OCI-LY1 (cell line): Measurements from ENCODE around the gene HCN4.

ENCODE experiments used
- H2AFZ ChIP-seq: fragments of 200-600 bp; sonication (generic), shearing (Covaris generic); 2 replicates; pipeline ENCODE4 v1.6.0; 2014; ENCODE audit warnings: antibody characterized with exemption, mild to moderate bottlenecking, low read length
- H3F3A ChIP-seq: fragments of 200-600 bp; sonication (generic), shearing (Covaris generic); 2 replicates; pipeline ENCODE4 v1.6.0; 2014; ENCODE audit warnings: mild to moderate bottlenecking, antibody characterized with exemption, low read length, moderate library complexity; ENCODE audit not compliant: insufficient read depth
- H3K27ac ChIP-seq: fragments of 200-600 bp; sonication (generic); 2 replicates; pipeline ENCODE4 v1.5.1; 2014; ENCODE audit warnings: low read length, mixed run types, mild to moderate bottlenecking, low read depth; ENCODE audit not compliant: poor library complexity, severe bottlenecking
- H3K27me3 ChIP-seq: fragments of 200-600 bp; sonication (generic); 2 replicates; pipeline ENCODE4 v1.6.0; 2014; ENCODE audit warnings: antibody characterized with exemption, mild to moderate bottlenecking, low read length, moderate library complexity; ENCODE audit not compliant: insufficient read depth
- H3K36me3 ChIP-seq: fragments of 200-600 bp; sonication (generic); 2 replicates; pipeline ENCODE4 v1.6.1; 2014; ENCODE audit warnings: mild to moderate bottlenecking, antibody characterized with exemption, low read length, moderate library complexity, mixed read lengths; ENCODE audit not compliant: insufficient read depth
- H3K4me1 ChIP-seq: fragments of 200-600 bp; sonication (generic); 2 replicates; pipeline ENCODE4 v1.5.1; 2014; ENCODE audit warnings: mild to moderate bottlenecking, low read length, moderate library complexity; ENCODE audit not compliant: insufficient read depth, severe bottlenecking
- H3K4me2 ChIP-seq: fragments of 200-600 bp; sonication (generic), shearing (Covaris generic); 2 replicates; pipeline ENCODE4 v1.6.1; 2014; ENCODE audit warnings: low read length
- H3K4me3 ChIP-seq: fragments of 200-600 bp; sonication (generic); 2 replicates; pipeline ENCODE4 v1.5.1; 2014; ENCODE audit warnings: low read length, low read depth, mild to moderate bottlenecking, mixed read lengths; ENCODE audit not compliant: poor library complexity, severe bottlenecking
- H3K79me2 ChIP-seq: fragments of 200-600 bp; shearing (Covaris generic); 2 replicates; pipeline ENCODE4 v1.6.1; 2016; ENCODE audit warnings: mixed run types, low read length, mixed read lengths; ENCODE audit not compliant: insufficient read depth
- H3K9ac ChIP-seq: fragments of 200-600 bp; sonication (generic), shearing (Covaris generic); 2 replicates; pipeline ENCODE4 v1.6.1; 2014; ENCODE audit warnings: mild to moderate bottlenecking, low read length, mixed read lengths
- H3K9me2 ChIP-seq: fragments of 200-600 bp; sonication (generic), shearing (Covaris generic); 2 replicates; pipeline ENCODE4 v1.6.1; 2014; ENCODE audit warnings: low read depth, mild to moderate bottlenecking, low read length, mixed read lengths
- H3K9me3 ChIP-seq: fragments of 200-600 bp; shearing (Covaris generic); 2 replicates; pipeline ENCODE4 v1.6.1; 2014; ENCODE audit warnings: low read length, mixed read lengths
- H4K20me1 ChIP-seq: fragments of 200-600 bp; sonication (generic), shearing (Covaris generic); 2 replicates; pipeline ENCODE4 v1.6.0; 2016; ENCODE audit warnings: mild to moderate bottlenecking, low read length; ENCODE audit not compliant: insufficient read depth
- CTCF ChIP-seq: fragments of 200-600 bp; sonication (generic), shearing (Covaris generic); IDR thresholded peaks from 2 replicates; pipeline ENCODE4 v1.5.1; 2017; ENCODE audit warnings: mild to moderate bottlenecking, antibody characterized with exemption, low read length, moderate library complexity, mixed read lengths
- EZH2 ChIP-seq: fragments of 200-600 bp; sonication (generic), shearing (Covaris generic); IDR thresholded peaks from 2 replicates; pipeline ENCODE4 v1.8.0; 2017; ENCODE audit warnings: borderline replicate concordance, mixed run types, mild to moderate bottlenecking, antibody characterized with exemption, low read length, moderate library complexity, mixed read lengths

Gene HCN4

GRCh38 chr15:73270366-73271097, 98.2 kb downstream of the HCN4 start:
- TF ChIP-seq EZH2, result no peak
- TF ChIP-seq CTCF, result no peak

More at GRCh38 chr15:73270366-73271097, 98.2 kb downstream of the HCN4 start:
- H3K9me2 ChIP-seq, result no peaks in the 10 kb centered on the region
- H4K20me1 ChIP-seq, result no peaks in the 10 kb centered on the region
- H3K9ac ChIP-seq, result no peak overlapping the region
- H3K36me3 ChIP-seq, result no peaks in the 10 kb centered on the region
- H3K4me3 ChIP-seq, result no peak overlapping the region
- H3K4me2 ChIP-seq, result no peak overlapping the region
- H3K27ac ChIP-seq, result no peak overlapping the region
- no peaks in the 10 kb centered on the region for H3K4me1 ChIP-seq
- H3K79me2 ChIP-seq, result no peaks in the 10 kb centered on the region
- no peaks in the 10 kb centered on the region for H3F3A ChIP-seq
- H2AFZ ChIP-seq, result no peak overlapping the region
- no peaks in the 10 kb centered on the region for H3K27me3 ChIP-seq
- H3K9me3 ChIP-seq, result no peaks in the 10 kb centered on the region
